HG03442 (cell line): ENCODE results near the gene WDFY2.
"Not testable (repeated sequence)": the region's sequence is repeated elsewhere in the genome, so short reads cannot be mapped to it uniquely, and the experiment has no call there.

Experiments used
- ATAC-seq: cut with Tn5 transposase; IDR thresholded peaks from one replicate; pipeline ENCODE4 v1.9.1; 2021; ENCODE audit warnings: mild to moderate bottlenecking, moderate library complexity; ENCODE audit not compliant: unreplicated experiment

Gene WDFY2

GRCh38 chr13:51628059-51628852 is 44.0 kb downstream of the WDFY2 start:
- no peak for ATAC-seq

- no peak for ATAC-seq
These were observed 45.4 kb downstream of the WDFY2 start for GRCh38 chr13:51629491-51630287.

DNA sequence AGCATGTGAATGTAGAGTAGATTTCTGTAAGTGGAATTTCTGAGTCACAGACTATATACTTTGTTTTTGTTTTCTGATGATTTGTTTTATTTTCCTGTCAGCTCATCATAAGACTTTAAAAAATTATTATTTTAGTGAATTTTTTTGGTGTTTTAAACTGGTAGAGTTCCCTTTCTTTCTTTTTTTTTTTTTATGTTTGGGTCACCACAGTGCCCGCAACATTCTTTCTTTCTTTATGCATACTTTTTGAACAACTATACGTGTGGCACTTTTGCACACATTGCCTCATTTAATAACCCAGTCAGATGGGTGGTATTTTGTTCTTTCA is 46.0 kb downstream of the WDFY2 start:
- ATAC-seq, result no peak

DNA sequence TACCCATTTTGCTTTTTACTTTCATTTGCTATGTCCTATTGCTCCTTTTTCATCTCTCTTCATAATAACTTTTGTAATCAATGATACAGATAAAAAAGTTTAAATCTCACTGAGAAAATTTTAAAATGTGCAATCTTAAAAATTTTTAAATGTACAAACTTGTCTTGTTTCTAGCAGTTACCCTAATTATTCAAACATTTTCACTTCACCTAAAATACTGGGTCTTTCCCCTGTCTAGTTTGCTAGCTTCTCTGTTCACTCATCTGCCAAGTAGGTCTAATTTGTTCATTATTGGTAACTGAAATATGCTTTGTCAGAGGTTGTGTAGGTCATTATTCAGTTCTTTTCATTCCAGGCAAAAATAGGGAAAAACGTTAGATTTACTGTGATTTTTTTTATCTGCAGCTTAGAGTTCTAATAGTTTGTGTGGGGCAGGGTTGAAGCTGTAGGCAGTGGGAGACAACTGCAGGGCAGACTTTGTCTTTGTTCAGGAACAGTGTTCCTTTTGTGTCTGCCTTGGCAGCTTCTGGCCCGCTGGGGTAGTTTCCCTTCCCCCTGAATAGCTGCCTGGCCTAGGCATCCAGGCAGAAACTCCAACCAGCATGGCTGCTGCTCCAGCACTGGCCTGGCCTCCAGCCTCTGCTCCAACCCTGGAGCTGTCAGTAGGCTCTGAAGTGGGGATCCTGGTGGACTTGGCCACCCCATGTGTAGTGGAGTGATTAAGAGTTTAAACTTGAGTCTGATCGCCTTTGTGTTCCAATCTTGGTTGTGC is 48.5 kb downstream of the WDFY2 start:
- ATAC-seq, result no peak

- no peak for ATAC-seq
These were observed 51.0 kb downstream of the WDFY2 start for GRCh38 chr13:51635137-51635878.

GRCh38 chr13:51636349-51636890 is 52.2 kb downstream of the WDFY2 start:
- ATAC-seq, result no peak

DNA sequence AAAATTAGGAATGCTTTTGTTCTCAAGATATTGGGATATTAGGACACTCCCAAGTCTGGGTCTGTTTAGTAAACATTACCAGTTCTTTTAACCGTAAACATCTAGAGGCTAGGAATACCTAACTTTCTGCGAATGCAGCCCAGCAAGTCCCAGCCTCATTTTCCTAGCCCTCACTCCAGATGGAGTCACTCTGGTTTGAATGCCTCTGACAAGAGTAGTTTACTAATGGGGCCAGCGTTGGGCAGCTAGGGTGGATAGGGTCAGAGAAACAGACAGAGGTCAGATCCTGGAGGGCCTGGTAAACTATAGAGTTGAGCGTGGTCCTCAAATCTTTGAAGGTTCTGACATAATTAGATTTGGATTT is 53.6 kb downstream of the WDFY2 start:
- no peak for ATAC-seq

- ATAC-seq, result no peak
These were observed 54.1 kb downstream of the WDFY2 start for GRCh38 chr13:51638216-51638871.

- ATAC-seq, result no peak
These were observed 54.9 kb downstream of the WDFY2 start for GRCh38 chr13:51639171-51639570.

- ATAC-seq, result not testable (repeated sequence)
These were observed 56.4 kb downstream of the WDFY2 start for GRCh38 chr13:51640696-51641095.

GRCh38 chr13:51643105-51643881 is 59.0 kb downstream of the WDFY2 start:
- ATAC-seq, result no peak

DNA sequence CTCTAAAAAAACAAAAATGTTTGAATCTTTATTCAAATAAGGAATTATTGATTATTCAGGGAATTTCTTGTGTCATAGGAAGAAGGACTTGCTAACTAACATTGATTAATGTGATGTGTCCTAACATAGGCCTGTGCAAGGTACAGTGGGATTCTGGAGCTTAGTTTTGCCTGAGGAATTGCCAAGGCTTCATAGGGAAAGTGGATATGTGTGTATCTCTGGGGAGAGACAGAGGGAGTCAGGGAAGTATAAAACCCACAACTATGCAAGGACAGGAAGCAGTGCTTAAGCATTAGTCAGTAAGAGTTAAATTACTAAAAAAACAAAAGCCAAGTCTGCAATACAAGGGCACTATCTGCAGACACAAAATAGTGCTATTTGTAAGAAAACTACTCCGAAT is 59.6 kb downstream of the WDFY2 start:
- ATAC-seq, result no peak

GRCh38 chr13:51644654-51645053 is 60.4 kb downstream of the WDFY2 start:
- ATAC-seq, result no peak

DNA sequence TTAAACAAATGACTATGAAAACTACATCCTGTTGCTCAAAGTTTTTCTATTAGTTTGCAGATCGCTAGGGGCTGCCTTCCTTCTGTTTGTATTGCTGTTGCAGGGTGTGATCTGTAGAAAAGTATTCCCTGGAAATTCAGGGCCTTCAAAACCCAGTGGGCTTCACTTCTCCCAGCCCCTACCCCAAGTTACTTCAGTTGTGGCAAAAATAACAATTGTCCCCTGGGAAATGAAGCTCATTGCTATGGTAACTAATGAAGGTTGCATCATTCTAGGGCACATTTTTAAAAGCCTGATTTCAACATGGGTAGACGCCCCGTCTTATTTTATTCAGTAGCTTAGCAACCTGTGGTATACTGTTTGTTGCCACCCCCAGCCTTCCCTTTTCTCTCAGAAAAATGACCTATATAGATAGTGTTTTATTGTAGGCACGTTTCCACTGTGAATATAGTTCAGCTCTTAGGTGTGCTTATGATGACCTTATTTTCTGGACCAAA is 60.9 kb downstream of the WDFY2 start:
- no peak for ATAC-seq

- ATAC-seq, result no peak
These were observed 61.8 kb downstream of the WDFY2 start for GRCh38 chr13:51645761-51646670.

- ATAC-seq, result no peak
These were observed 62.8 kb downstream of the WDFY2 start for GRCh38 chr13:51647067-51647466.

GRCh38 chr13:51652193-51652592 is 67.9 kb downstream of the WDFY2 start:
- ATAC-seq, result not testable (repeated sequence)
